DND-41 (cell line): Measurements from ENCODE around the gene CRTAC1.

ENCODE experiments used
- EZH2 ChIP-seq: IDR thresholded peaks from 3 replicates; pipeline ENCODE4 v1.6.1; 2012; ENCODE audit warnings: borderline replicate concordance, low read depth, mild to moderate bottlenecking, moderate library complexity, low read length, inconsistent platforms; ENCODE audit not compliant: severe bottlenecking
- TF ChIP-seq, protein P1 (sequence below): IDR thresholded peaks from 2 replicates; pipeline ENCODE4 v1.5.1; 2012; ENCODE audit warnings: borderline replicate concordance, low read length, moderate library complexity, mild to moderate bottlenecking; ENCODE audit not compliant: poor library complexity, severe bottlenecking; ENCODE audit errors: extremely low read depth

DNA sequence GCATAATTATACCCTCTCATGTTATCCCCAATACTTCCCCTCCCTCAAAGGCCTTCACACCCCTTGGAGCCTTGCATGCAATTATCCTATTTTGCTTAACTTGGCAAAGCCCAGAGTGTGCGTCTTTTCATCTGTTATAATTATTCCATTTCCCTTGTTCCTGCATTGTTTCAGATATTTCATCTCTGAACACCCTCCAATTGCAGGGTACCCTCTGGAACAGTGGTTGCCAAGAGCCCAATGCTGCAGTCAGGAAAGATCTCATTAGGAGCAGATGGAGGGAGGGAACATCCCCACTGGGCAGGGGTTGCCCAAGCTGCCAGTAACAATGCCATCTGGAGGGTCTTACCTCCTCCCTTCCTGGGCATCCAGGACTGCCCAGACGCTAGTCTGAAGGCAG lies 199.2 kb downstream of the CRTAC1 start:
- TF ChIP-seq, protein P1, sequence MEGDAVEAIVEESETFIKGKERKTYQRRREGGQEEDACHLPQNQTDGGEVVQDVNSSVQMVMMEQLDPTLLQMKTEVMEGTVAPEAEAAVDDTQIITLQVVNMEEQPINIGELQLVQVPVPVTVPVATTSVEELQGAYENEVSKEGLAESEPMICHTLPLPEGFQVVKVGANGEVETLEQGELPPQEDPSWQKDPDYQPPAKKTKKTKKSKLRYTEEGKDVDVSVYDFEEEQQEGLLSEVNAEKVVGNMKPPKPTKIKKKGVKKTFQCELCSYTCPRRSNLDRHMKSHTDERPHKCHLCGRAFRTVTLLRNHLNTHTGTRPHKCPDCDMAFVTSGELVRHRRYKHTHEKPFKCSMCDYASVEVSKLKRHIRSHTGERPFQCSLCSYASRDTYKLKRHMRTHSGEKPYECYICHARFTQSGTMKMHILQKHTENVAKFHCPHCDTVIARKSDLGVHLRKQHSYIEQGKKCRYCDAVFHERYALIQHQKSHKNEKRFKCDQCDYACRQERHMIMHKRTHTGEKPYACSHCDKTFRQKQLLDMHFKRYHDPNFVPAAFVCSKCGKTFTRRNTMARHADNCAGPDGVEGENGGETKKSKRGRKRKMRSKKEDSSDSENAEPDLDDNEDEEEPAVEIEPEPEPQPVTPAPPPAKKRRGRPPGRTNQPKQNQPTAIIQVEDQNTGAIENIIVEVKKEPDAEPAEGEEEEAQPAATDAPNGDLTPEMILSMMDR = no peak
- no peak for TF ChIP-seq EZH2
